HG02678 (cell line): ENCODE measurements around the gene RAP1GDS1.
"Not testable (repeated sequence)": the region's sequence is repeated elsewhere in the genome, so short reads cannot be mapped to it uniquely, and the experiment has no call there.

Experiments
- ATAC-seq: cut with Tn5 transposase; IDR thresholded peaks from one replicate; pipeline ENCODE4 v1.9.1; 2021; ENCODE audit warnings: mild to moderate bottlenecking, moderate library complexity; ENCODE audit not compliant: unreplicated experiment

RAP1GDS1 gene

DNA sequence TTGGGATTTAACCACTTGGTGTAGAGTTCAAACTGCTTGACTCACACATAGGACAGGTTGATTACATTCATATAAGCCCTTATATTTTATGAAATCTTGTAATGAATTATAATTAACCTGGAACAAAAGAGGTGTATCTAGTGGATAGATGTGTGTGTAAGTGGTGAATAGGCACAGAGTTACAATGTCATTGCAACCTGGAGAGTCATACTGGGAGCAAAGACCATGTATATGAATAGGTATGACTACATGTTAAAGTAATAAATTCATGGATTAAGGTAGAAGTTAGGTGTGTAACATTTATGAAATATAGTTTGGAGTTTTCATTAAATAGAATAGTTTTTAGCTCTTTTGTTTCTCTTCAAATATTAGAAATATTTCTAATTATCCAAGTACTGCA is 26.1 kb downstream of the RAP1GDS1 start:
- no peak for ATAC-seq

DNA sequence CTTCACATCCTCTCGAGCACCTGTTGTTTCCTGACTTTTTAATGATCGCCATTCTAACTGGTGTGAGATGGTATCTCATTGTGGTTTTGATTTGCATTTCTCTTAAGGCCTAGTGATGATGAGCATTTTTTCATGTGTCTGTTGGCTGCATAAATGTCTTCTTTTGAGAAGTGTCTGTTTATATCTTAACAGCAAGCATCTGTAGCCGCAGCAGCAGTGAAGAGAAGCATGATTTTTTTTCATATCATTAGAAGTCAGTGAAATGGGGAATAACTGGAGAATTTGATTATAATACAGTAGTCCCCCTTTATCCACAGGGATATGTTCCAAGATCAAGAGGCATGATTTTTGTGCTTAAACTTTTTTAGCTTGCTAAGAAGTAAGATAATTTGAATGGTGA is 27.5 kb downstream of the RAP1GDS1 start:
- peak; percentile 50 for ATAC-seq

DNA sequence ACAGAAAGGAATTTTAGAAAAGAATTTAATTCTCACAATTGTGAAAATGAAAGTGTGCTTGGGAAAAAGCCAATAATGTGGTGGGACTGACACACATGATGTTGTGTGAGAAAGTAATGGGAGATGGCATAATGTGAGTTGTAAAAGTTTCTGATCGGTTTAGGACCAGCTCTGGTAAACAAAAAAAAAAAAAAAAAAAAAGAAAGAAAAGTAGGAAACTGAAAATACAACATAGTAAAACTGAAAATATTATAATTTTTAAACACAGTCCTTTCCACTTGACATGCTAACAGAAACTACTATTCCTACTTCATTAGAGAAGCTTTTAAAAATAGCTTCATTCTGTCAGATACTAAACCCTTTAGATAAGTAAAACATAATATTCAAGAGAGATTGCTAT is 28.2 kb downstream of the RAP1GDS1 start:
- ATAC-seq = peak; percentile 73

DNA sequence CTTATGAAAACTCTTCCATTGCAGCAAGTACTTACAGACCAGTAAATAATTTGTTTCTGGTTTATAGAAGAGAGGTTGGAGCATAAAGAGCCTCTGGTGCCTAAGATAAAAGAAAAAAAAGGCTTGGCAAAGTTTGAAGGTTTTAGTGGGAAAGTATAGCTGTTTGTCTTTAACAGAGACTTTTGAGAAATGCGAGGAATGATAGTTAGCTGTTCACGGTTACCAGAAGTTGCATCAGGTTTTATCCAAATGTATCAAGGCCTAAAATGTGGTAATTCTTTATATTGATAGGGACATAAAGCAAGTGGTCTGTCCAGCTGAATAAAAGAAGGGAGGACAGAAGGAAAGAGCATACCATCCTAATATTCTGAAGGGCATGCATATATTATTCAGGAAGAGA is 29.3 kb downstream of the RAP1GDS1 start:
- no peak for ATAC-seq

GRCh38 chr4:98293104-98293887 is 32.1 kb downstream of the RAP1GDS1 start:
- no peak for ATAC-seq

- peak; percentile 50 for ATAC-seq
These were observed 36.8 kb downstream of the RAP1GDS1 start for GRCh38 chr4:98298022-98298421.

DNA sequence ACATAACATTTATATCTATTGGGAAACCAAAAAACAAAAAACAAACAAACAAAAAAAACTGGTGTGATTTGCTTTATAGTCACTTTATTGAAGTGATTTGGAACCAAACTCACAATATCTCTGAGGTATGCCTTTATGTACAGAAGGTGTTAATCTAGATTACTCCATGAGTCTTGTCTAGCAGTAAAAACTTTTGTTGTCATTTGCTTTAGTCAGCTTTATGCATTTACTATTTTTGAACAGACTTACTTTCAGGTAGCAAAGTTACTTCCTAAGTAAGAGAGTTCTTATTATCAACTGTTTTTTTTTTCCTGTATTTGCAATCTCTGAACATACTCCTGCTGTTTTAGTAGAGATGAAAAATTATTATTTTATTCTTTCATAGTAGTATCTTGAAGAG is 39.5 kb downstream of the RAP1GDS1 start:
- no peak for ATAC-seq

- ATAC-seq = no peak
These were observed 44.4 kb downstream of the RAP1GDS1 start for GRCh38 chr4:98305576-98305975.

DNA sequence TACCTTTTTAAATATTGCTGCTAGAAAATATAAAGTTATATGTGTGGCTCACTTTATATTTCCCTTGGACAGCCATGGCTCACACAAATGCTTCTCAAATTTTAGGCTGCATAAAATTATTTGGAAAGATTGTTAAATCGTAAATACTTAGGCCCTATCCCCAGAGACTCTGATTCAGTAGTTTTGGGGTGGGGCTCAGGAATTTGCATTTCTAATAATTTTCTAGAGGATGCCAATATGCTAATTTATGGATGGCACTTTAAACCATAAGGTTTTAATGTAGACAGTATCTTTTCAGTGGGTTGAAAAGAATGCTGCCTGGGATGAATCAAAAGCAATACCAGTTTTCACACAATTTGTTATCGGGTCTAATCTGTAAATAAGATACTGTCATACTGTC is 49.7 kb downstream of the RAP1GDS1 start:
- ATAC-seq = no peak

GRCh38 chr4:98311656-98312055 is 50.5 kb downstream of the RAP1GDS1 start:
- no peak for ATAC-seq

DNA sequence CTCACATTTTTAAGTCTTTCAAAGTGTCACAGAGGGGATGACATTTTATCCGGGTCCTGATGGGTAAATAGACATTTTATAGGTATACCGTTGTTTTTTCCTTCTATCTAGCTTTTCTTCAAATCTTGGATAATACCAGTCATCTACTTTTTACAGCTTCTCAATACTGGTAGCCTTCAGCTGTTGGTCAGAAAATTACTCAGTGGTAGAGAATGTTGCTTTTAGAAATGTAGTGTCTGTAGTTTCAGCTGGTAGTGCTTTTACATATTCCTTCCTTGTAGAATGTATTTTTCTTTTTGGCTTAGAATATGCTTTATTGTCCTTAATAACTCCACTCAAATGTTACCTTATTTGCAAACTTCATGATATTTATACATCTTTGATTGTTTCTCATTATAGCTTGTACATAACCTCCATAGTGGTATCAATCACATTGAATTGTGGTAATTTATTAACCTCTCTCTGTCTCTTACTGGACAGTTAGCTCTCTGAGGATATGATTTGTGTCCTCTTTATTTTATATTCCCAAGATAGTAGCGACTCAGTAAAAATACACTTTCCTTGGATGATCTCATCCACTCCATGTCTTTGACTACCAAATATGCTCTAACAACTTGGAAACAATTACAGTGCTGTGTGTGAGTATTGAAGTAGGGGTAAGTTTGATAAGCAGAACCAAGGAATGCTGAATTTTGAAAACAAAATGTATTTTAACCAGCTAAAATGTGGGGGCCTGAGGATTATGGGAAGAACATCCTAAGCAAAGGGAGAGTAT is 53.8 kb downstream of the RAP1GDS1 start:
- no peak for ATAC-seq

GRCh38 chr4:98318521-98318920 is 57.3 kb downstream of the RAP1GDS1 start:
- no peak for ATAC-seq

DNA sequence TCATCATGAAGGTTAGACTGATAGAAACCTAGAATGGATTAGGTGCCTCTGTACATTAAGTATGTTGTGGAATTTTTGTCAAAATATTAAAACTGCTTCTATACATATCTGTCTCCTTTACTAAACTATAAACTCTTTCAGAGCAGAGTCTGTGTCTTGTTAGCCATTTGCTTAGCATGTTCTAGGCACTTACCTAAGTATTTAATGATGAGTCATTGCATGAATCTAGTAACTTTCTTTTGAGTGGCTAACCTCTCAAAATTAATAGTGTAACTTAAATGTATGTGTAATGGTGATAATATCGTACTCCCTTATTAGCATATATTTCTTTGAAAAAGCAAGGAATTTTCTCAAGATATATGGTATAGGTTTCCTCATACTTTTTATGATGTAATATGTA is 57.8 kb downstream of the RAP1GDS1 start:
- no peak for ATAC-seq

DNA sequence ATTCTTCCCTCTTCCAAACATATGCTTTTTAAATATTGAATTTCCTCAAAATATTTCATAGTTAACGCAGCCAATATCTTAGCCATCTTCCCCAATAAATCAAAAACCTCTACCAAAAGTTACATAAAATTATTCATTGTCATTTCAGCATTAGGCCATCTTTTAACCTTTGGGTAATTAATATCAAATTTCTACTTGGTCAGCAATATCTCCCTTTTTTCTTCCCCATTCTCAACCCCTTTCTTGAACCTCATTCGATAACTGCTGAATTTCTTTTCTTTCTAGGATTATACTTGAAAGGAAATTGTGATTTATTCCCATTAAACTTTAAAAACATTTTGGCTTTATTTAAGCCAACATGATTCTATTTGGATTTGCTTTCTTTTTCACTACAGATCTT is 65.0 kb downstream of the RAP1GDS1 start:
- ATAC-seq = no peak

DNA sequence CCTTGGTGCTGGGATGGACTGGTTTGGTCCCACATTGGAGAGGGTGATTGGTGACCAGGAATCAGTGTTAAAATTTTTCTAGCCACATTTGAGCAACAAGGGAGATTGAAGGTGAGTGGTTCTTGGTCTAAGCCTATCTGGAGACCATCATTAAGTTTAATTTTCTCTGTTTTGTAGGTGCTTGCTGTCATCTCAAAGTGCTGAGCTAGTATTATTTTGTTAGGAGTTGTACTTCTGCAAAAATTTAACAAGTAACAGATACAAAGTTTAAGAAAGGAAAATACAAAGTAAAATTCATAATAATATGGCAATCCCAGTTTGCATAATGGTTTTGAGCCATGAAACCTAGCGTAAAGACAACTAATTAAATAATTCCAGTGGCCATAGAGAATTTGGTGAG is 66.5 kb downstream of the RAP1GDS1 start:
- ATAC-seq = no peak

DNA sequence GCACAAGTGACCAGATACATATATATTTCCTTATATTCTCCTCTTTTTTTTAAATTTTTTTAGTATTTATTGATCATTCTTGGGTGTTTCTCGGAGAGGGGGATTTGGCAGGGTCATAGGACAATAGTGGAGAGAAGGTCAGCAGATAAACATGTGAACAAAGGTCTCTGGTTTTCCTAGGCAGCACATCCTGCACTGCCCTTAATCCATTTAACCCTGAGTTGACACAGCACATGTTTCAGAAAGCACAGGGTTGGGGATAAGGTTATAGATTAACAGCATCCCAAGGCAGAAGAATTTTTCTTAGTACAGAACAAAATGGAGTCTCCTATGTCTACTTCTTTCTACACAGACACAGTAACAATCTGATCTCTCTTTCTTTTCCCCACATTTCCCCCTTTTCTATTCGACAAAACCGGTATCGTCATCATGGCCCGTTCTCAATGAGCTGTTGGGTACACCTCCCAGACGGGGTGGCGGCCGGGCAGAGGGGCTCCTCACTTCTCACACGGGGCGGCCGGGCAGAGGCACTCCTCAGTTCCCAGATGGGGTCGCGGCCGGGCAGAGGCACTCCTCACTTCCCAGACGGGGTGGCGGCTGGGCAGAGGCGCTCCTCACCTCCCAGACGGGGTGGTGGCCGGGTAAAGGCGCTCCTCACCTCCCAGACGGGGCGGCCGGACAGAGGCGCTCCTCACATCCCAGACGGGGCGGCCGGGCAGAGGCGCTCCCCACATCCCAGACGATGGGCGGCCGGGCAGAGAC is 68.9 kb downstream of the RAP1GDS1 start:
- not testable (repeated sequence) for ATAC-seq

- no peak for ATAC-seq
These were observed 70.8 kb downstream of the RAP1GDS1 start for GRCh38 chr4:98332017-98332416.

DNA sequence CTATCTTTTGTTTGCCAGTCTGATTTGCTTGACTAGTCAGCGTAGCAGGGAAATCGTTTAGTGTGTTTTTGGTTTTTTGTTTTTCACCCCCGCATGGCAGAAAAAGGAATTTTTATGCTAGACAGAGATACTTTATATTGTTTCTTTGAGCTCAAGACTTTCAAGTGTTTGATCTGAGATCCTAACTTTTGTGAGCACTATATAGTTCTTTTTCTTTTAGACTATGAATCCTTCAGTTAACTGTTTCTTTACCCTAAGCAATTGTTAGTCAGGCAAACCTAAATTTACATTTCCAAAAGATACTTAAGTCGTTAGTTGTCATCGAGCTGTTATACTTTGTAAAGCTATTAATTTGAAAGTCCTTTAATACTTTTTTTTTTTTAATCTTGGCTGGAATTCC is 73.3 kb downstream of the RAP1GDS1 start:
- ATAC-seq = no peak

DNA sequence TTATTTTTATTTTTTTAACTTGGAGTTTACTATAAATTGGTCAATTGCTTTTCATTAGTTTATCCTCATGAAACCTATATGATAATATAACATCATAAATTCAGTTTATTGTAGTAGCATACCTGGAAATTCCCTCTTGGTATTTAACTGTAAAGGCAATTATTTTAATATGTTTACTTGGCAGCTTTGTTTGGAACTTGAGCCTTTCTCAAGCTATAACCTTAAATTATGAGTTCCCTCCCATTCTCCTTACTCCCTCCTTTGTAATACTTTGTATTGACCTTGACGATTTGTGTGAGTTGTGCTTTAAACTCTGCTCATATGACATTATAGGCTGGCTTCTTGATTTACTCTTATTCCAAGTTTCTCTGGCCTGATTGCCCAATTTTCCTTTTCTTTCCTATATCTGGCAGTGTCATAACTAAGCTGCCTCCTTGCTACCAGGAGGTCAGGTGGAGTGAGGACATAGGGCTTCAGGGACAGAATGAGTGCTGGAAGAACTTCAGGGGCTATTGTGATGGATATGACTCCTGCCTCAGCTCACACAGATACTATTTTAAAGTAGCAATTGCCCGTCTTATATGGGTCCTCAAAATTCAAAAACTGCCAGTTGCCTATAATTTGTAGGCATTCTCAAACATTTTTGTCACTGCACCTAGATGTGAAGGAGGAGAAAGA is 77.7 kb downstream of the RAP1GDS1 start:
- ATAC-seq = no peak

DNA sequence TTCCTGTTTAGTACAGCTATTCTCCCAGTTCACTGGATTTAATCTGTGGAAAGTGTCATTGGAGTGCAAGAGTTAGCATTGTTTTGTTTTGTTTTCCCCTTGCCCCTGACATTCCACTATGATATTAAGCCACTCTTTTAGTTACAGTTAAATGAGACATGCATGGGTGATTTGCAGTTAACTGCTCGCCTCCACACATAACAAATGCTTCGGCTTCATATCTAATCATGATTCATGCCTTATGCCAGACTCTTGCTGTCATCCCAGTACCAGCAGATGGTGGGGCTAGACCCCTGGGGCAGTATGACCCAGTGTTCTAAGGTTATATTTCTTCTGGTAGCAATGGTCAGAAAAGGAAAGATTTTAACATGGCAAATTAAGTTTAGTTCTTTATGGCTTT is 80.1 kb downstream of the RAP1GDS1 start:
- no peak for ATAC-seq

DNA sequence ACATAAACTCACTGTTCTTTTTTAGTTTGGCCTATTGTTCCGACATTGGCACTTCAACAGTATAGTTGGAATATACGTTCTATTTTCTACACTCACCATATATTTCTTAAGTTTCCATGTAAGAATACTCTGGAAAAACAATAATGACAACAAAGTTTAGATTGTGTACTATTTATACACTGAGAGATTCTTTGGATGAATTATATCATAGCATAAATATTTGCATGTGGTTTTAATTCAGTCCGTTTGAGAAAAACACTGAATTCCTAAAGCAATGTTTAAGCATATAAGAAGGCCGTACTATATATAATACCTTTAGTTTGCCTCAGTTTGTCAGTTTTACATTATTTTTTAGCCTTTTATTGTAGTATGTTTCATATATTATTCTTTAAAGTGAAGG is 82.4 kb downstream of the RAP1GDS1 start:
- ATAC-seq = no peak
